Choroid plexus epithelial cell (primary cell): ENCODE data around the gene NDUFA11.

Experiments
- DNase-seq: peaks from one replicate; pipeline ENCODE4 v3.0.0-alpha.2; 2010; ENCODE audit warnings: low read depth
- H3K4me3 ChIP-seq: 2 replicates; pipeline ENCODE4 v1.5.1; 2011; ENCODE audit warnings: low read depth, mild to moderate bottlenecking, control low read depth, low read length, moderate library complexity
- TF ChIP-seq, protein P1 (sequence below): conservative IDR thresholded peaks from 2 replicates; pipeline ENCODE4 v1.5.1; 2011; ENCODE audit warnings: low read depth, mild to moderate bottlenecking, control low read depth, inconsistent platforms, low read length, moderate library complexity

NDUFA11 gene

DNA sequence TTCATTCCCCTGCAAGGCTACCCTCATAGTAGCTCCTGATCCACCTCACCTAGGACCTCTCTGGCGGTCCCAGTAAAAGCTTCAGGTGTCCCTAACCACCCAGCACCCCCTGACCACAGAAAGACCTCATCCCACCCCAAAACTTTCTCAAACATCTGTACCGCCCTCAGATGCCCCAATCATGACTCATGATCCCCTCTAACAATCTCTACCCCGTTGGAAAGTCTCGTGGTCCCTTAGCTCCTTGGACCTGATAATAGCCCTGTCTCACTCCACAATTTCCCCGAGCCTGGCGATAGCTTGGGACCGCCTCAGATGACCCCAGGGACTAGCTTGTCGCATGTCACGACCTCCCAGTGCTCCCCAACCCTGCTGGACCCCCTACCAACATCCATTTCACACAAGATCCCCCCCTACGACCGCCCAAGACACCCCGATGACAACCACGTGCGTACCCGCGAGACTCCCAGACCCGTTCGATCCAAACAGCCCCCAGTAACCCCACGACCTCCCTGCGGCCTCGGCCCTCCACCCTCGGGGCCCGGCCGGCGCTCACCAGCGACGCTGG is 450 bp downstream of the NDUFA11 start:
- TF ChIP-seq, protein P1, sequence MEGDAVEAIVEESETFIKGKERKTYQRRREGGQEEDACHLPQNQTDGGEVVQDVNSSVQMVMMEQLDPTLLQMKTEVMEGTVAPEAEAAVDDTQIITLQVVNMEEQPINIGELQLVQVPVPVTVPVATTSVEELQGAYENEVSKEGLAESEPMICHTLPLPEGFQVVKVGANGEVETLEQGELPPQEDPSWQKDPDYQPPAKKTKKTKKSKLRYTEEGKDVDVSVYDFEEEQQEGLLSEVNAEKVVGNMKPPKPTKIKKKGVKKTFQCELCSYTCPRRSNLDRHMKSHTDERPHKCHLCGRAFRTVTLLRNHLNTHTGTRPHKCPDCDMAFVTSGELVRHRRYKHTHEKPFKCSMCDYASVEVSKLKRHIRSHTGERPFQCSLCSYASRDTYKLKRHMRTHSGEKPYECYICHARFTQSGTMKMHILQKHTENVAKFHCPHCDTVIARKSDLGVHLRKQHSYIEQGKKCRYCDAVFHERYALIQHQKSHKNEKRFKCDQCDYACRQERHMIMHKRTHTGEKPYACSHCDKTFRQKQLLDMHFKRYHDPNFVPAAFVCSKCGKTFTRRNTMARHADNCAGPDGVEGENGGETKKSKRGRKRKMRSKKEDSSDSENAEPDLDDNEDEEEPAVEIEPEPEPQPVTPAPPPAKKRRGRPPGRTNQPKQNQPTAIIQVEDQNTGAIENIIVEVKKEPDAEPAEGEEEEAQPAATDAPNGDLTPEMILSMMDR, result no peak
- peak; percentile 51 for DNase-seq
- peak overlapping the region; percentile 100 for H3K4me3 ChIP-seq

DNA sequence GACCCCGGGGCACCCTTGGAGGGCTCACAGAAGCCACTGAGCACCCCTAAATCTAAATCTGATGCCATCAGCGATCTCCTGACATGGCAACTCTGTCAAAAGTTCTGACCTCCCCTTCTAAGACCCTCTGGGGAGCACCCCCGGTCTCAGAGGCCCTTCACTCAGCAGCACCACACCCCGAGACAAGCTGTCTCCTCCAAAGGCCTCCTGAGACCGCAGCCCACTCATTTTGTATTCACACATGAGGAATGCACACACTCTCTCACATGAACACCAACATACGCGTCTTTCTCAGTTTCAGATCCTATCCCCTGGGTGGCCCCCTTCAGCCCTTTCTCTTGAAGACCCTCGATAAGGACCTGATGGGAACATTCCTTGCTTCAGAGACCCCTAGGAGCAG is 2.6 kb downstream of the NDUFA11 start:
- no peak for DNase-seq
- TF ChIP-seq, protein P1, result no peak
- no peak overlapping the region for H3K4me3 ChIP-seq

DNA sequence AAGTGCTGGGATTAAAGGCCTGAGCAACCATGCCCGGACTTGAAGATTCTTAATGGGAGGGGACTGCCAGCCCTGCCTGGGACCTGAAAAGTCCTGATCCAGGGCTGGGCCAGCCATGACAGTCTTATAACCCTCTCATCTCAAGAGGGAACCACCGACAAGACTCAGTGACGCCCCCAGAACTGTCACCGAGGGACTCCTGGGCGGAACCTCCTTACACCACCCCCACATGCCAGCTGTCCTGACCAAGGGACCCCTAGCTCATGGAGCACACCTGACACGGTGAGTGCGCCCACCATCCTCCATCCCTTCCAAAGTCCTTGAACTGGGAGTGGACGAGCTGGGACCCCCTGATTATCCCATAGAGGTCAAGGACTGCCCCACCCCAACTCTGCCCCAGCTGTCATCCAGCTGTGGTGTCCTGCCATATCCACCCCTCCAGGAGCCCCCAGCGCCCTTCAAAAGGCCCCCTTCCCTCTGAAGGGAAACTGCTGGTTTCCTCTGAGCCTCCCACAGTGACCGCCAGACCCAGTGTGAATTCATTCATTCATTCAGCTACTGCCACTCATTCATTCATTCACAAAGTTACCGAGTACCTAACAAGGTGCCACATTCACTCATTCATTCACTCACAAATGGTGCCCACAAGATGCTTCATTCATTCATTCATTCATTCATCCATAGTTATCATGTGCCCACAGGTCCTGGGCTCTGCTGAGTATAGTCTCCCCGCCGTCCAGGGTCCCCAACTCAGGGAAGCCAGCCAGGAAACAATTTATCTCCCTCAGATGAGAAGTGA is 3.7 kb downstream of the NDUFA11 start:
- TF ChIP-seq, protein P1, result no peak
- no peak for DNase-seq
- no peak overlapping the region for H3K4me3 ChIP-seq

DNA sequence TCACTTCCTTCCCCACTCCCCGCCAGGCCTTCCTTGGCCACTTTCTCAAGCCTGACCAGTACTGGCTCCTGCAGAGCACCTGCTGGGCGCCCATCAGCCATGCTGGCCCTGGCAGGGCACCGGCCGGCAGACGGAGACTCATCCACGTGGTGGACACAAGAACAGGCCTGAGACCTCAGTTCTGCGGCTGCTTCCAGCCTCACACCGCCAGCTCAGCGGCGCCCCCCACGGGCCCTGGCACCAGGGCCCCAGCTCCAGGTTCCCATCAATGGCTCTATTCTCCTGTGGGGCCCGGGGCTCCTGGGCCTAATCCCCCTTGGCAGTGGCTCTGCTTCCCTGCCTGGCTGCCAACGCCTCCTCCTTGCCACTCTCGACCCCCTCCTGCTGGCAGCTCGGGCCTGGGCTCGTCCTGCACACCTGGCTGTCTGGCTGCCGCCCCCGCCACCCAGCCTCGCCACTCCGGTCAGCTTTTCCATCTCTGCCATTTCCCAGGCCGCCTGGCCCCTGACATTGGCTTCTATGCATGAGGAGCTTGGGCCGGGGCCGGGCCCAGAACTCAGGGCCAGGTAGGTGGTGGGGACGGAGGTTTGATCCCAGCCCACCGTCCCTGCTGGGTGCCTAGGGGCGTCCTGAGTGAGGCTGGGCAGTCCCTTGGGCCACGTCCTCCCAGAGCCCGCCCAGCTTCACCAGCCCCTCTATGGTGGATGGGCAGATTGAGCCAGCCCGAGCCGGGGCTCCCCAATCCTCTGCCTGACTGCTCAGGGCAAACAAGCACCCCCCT is 6.2 kb downstream of the NDUFA11 start:
- no peak overlapping the region for H3K4me3 ChIP-seq
- TF ChIP-seq, protein P1, result no peak

DNA sequence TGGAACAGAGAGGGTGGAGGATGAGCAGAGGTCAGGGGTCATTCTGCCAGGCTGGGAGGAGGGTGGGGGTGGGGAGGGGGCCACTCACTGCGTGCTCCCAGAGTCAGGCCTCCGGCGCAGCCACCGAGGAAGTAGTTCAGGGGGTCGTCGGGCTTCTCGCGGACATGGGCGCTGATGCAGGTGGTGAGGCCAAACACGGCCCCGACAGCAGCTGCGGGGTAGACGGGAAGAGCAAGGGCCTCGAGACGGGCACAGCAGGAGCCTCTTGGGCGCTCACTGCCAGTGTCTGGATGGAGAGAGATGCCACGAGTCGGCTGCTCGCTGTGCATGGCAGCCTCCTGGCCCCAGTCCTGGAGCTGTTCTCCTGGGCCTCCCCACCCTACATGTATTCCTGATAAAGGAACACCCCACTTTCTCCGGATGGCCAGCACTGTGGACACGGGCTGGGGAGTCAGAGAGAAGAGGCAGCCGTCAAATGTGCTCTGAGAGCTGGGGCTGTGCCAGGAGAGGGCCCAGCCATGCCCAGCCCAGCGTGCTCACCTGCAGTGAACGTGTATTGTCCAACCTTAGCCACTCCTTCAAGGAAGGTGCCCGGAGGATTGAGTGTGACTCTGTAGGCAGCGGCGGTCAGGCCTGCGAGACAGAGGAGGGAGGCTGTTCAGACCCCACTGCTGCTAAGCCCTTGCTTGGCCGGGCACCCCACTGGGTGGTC is 7.1 kb downstream of the NDUFA11 start:
- TF ChIP-seq, protein P1, result no peak
- no peak for DNase-seq
- no peak overlapping the region for H3K4me3 ChIP-seq

More for the DNA sequence above, 6.2 kb downstream of the NDUFA11 start:
- DNase-seq, result no peak

DNA sequence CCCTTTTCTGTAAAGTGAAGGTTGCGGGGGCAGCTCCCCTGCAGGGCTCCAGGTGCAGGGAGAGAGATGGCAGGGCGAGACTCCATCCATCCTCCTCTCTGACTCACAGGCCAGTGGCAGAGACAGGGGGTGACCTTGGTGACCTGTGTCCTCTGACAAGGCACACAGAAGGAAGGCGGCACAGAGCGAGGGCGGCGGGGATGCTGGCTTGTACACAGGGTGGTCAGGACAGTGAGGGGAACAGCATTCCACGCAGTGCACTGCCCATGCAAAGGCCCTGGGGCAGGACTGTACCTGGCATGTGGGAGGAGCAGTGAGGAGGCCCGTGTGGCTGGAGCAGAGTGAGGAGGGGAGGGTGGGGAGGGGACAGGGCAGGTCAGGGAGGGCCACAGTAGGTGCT is 7.7 kb downstream of the NDUFA11 start:
- TF ChIP-seq, protein P1, result no peak
- DNase-seq, result no peak
- no peak overlapping the region for H3K4me3 ChIP-seq
